DOHH2 (cell line): ENCODE data around the gene PCYT2.

ENCODE experiments used
- H3F3A ChIP-seq: fragments of 200-600 bp; sonication (generic), shearing (Covaris generic); 2 replicates; pipeline ENCODE4 v1.6.0; 2016; ENCODE audit warnings: antibody characterized with exemption, mild to moderate bottlenecking; ENCODE audit not compliant: control insufficient read depth, insufficient read depth
- H3K27ac ChIP-seq: fragments of 200-600 bp; sonication (generic); 2 replicates; pipeline ENCODE4 v1.5.1; 2014; ENCODE audit warnings: low read depth, mild to moderate bottlenecking, low read length, moderate library complexity
- H3K27me3 ChIP-seq: fragments of 200-600 bp; sonication (generic); 2 replicates; pipeline ENCODE4 v1.6.1; 2014; ENCODE audit warnings: mild to moderate bottlenecking, low read length, mixed read lengths; ENCODE audit not compliant: control insufficient read depth
- H3K36me3 ChIP-seq: fragments of 200-600 bp; sonication (generic); 2 replicates; pipeline ENCODE4 v1.6.1; 2014; ENCODE audit warnings: mild to moderate bottlenecking, low read length, moderate library complexity, mixed read lengths; ENCODE audit not compliant: control insufficient read depth
- H3K4me1 ChIP-seq: fragments of 200-600 bp; sonication (generic); 2 replicates; pipeline ENCODE4 v1.6.1; 2014; ENCODE audit warnings: mild to moderate bottlenecking, low read length, mixed read lengths; ENCODE audit not compliant: control insufficient read depth
- H3K4me2 ChIP-seq: fragments of 200-600 bp; sonication (generic); 2 replicates; pipeline ENCODE4 v1.6.0; 2014; ENCODE audit warnings: mild to moderate bottlenecking, low read length, moderate library complexity
- H3K4me3 ChIP-seq: fragments of 200-600 bp; sonication (generic); 2 replicates; pipeline ENCODE4 v1.5.1; 2014; ENCODE audit warnings: mild to moderate bottlenecking, low read length, mixed read lengths
- H3K79me2 ChIP-seq: fragments of 200-600 bp; sonication (generic); 2 replicates; pipeline ENCODE4 v1.6.1; 2014; ENCODE audit warnings: mild to moderate bottlenecking, low read length, mixed read lengths; ENCODE audit not compliant: control insufficient read depth
- H3K9me2 ChIP-seq: fragments of 200-600 bp; sonication (generic); replicated peaks from 2 replicates; pipeline ENCODE4 v1.6.1; 2014; ENCODE audit warnings: mild to moderate bottlenecking, low read length, mixed read lengths; ENCODE audit not compliant: control insufficient read depth
- H3K9me3 ChIP-seq: fragments of 200-600 bp; sonication (generic); 2 replicates; pipeline ENCODE4 v1.6.1; 2014; ENCODE audit warnings: antibody characterized with exemption, low read length, mixed read lengths; ENCODE audit not compliant: control insufficient read depth, insufficient read depth
- H4K20me1 ChIP-seq: fragments of 200-600 bp; sonication (generic); 2 replicates; pipeline ENCODE4 v1.6.0; 2014; ENCODE audit warnings: low read depth, mild to moderate bottlenecking, antibody characterized with exemption, low read length, moderate library complexity; ENCODE audit not compliant: control insufficient read depth, insufficient read depth
- CTCF ChIP-seq: fragments of 200-600 bp; sonication (generic); IDR thresholded peaks from one replicate; pipeline ENCODE4 v1.5.1; 2014; ENCODE audit warnings: antibody characterized with exemption, mild to moderate bottlenecking, low read depth, low read length; ENCODE audit not compliant: poor library complexity, severe bottlenecking
- EZH2phosphoT487 ChIP-seq: fragments of 200-600 bp; sonication (generic); IDR thresholded peaks from 2 replicates; pipeline ENCODE4 v1.6.1; 2017; ENCODE audit warnings: borderline replicate concordance, mild to moderate bottlenecking, antibody characterized with exemption, low read length, moderate library complexity, mixed read lengths

The PCYT2 gene

GRCh38 chr17:81906476-81907218, 4.6 kb downstream of the PCYT2 start:
- TF ChIP-seq EZH2phosphoT487 (no peak), CTCF (peak; percentile 53)
- peaks cover 55% of the 10 kb centered on the region for H3K36me3 ChIP-seq

GRCh38 chr17:81905993-81906392, 5.2 kb downstream of the PCYT2 start:
- Histone ChIP-seq H3K4me2 (no peak overlapping the region), H3K79me2 (peaks cover 17% of the 10 kb centered on the region), H4K20me1 (peaks cover 4% of the 10 kb centered on the region; the same call in 1 of the 2 replicates), H3K9me3 (no peaks in the 10 kb centered on the region), H3K27me3 (peaks cover 2% of the 10 kb centered on the region), H3F3A (no peaks in the 10 kb centered on the region), H3K36me3 (peaks cover 54% of the 10 kb centered on the region), H3K9me2 (no peaks in the 10 kb centered on the region), H3K4me3 (no peak overlapping the region), H3K27ac (no peak overlapping the region), H3K4me1 (peaks cover 12% of the 10 kb centered on the region)
- no peak for TF ChIP-seq CTCF
- TF ChIP-seq EZH2phosphoT487: no peak

More at GRCh38 chr17:81906476-81907218, 4.6 kb downstream of the PCYT2 start:
- Histone ChIP-seq H3K27ac (no peak overlapping the region), H3K79me2 (peaks cover 17% of the 10 kb centered on the region), H3K9me2 (no peaks in the 10 kb centered on the region), H3K4me1 (peaks cover 14% of the 10 kb centered on the region), H4K20me1 (no peaks in the 10 kb centered on the region; the same call in 1 of the 2 replicates), H3K27me3 (no peaks in the 10 kb centered on the region; the same call in 1 of the 2 replicates), H3F3A (no peaks in the 10 kb centered on the region), H3K4me2 (no peak overlapping the region), H3K9me3 (no peaks in the 10 kb centered on the region), H3K4me3 (no peak overlapping the region)

GRCh38 chr17:81905424-81905875, 5.7 kb downstream of the PCYT2 start:
- H3K4me3 ChIP-seq: no peak overlapping the region
- no peak overlapping the region for H3K27ac ChIP-seq
- peaks cover 12% of the 10 kb centered on the region for H3K79me2 ChIP-seq
- H4K20me1 ChIP-seq: peaks cover 4% of the 10 kb centered on the region; the same call in 1 of the 2 replicates
- TF ChIP-seq EZH2phosphoT487: no peak
- TF ChIP-seq CTCF: no peak
- peaks cover 2% of the 10 kb centered on the region for H3K27me3 ChIP-seq
- no peaks in the 10 kb centered on the region for H3F3A ChIP-seq
- H3K4me2 ChIP-seq: no peak overlapping the region
- H3K4me1 ChIP-seq: peaks cover 12% of the 10 kb centered on the region
- H3K9me3 ChIP-seq: no peaks in the 10 kb centered on the region
- H3K36me3 ChIP-seq: peaks cover 51% of the 10 kb centered on the region
- H3K9me2 ChIP-seq: no peaks in the 10 kb centered on the region
